ENCODE data around the gene CAPN3.

DNA sequence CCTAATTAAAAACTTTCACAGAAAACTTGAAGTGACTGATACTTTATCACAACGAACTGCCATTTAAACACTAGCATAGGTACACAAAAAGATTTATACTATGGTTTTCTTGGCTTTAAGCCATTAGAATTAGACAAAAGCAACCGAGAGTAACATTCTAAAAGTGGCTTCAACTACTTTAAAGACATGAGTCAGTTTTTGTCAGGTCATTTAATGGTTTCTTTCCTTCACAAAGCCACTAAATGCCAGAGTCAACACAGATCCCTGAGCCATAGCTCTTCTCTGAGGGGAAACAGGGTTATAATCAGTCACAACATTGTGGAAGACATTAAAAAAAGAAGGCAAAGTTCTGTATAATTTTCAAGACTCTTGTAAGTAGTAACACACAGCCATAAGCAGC is 54.6 kb downstream of the CAPN3 start:
- no peak for TF ChIP-seq POLR2A (IDR thresholded peaks at IDR 0.05; ENCODE audit: low read depth)
- no peak for TF ChIP-seq CTCF (IDR thresholded peaks at IDR 0.05)

All from esophagus muscularis mucosa (tissue), 3 donors.